Transverse colon (tissue), 4 donors: ENCODE measurements around the gene SPG11.

ENCODE experiments used
- EP300 ChIP-seq: sonication (generic); formaldehyde crosslinking; IDR thresholded peaks from one replicate; pipeline ENCODE4 v1.6.1; 2017; ENCODE audit warnings: antibody characterized with exemption, low read depth
- POLR2AphosphoS5 ChIP-seq, 3 donors: sonication (generic); formaldehyde crosslinking; IDR thresholded peaks; one replicate each; pipeline ENCODE4 v1.6.1; 2016; ENCODE audit warnings: antibody characterized with exemption in 3 of 3
- TF ChIP-seq, protein P1 (sequence below), 5 experiments: fragments of 200-600 bp in 3 of 5; fragments of 450-650 bp in 2 of 5; sonication (generic) in 3 of 5; IDR thresholded peaks; 1 replicate in 2 of 5; 2 replicates in 3 of 5; pipeline ENCODE4 v1.5.1; 2016 to 2017; ENCODE audit warnings: antibody characterized with exemption in 5 of 5, inconsistent platforms in 3 of 5, mild to moderate bottlenecking in 2 of 5, moderate library complexity in 1 of 5

DNA sequence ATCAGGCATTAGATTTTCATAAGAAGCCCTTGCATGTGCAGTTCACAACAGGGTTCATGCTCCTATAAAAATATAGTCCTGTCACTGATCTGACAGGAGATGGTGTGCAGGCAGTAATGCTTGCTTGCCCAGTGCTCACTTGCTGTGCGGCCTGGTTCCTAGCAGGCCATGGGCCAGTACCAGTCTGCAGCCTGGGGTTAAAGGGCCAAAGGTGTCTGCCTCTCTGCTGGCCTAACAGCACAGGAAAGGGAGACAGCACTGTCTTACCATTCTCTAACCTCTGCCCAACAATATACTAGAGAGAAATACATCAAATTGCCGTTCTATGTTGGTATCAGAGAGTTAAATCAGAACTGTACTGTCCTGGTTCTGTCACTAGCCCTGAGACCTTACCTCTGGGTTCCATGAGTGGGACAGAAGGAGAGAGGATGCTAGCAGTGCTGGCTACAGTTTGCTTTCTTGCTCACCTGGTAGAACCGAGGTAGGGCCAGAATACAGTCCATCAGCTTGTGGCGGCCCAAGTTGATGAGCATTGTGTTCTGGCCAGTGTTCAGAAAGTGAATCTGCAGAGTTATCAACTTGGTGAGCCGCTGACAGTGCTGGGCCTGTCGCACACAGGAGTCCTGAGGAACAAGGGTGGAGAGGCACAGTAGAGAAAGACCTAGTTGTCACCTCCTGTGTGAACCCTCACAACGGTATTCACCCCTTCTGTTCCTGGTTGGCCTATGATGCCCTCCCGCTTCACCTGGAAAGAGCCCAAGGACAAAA is 97.9 kb downstream of the SPG11 start:
- TF ChIP-seq, protein P1, sequence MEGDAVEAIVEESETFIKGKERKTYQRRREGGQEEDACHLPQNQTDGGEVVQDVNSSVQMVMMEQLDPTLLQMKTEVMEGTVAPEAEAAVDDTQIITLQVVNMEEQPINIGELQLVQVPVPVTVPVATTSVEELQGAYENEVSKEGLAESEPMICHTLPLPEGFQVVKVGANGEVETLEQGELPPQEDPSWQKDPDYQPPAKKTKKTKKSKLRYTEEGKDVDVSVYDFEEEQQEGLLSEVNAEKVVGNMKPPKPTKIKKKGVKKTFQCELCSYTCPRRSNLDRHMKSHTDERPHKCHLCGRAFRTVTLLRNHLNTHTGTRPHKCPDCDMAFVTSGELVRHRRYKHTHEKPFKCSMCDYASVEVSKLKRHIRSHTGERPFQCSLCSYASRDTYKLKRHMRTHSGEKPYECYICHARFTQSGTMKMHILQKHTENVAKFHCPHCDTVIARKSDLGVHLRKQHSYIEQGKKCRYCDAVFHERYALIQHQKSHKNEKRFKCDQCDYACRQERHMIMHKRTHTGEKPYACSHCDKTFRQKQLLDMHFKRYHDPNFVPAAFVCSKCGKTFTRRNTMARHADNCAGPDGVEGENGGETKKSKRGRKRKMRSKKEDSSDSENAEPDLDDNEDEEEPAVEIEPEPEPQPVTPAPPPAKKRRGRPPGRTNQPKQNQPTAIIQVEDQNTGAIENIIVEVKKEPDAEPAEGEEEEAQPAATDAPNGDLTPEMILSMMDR (IDR thresholded peaks at IDR 0.05): no peak
- TF ChIP-seq POLR2AphosphoS5 (IDR thresholded peaks at IDR 0.05): no peak
- no peak for TF ChIP-seq EP300
